NCI-H748 (cell line): ENCODE measurements around the gene NDUFV2.
"Not testable (repeated sequence)": the region's sequence is repeated elsewhere in the genome, so short reads cannot be mapped to it uniquely, and the experiment has no call there.

Experiments used
- DNase-seq: peaks from one replicate; lab custom pipeline; 2025; ENCODE audit not compliant: unreplicated experiment; lab: John Stamatoyannopoulos, UW

The NDUFV2 gene

GRCh38 chr18:9148203-9148552 is 45.7 kb downstream of the NDUFV2 start:
- no peak for DNase-seq

DNA sequence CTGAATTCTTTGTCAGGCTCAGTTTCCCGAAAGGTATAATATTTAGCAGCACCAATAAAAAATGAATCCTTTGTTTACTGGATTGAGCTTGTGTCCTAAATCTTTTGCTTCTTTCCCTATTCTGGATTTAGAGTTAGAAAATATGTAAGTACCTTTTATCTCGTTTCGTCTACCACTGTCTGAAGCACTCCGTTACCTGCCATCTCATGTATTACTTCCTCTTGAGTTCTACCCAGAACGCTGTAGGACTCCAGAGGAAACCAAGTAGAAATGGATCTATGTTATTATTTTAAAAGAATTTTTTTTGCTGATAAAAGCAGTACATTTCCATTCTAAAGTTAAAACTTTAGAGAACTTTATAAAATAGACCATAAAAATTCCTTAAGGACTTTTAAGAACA is 47.6 kb downstream of the NDUFV2 start:
- DNase-seq, result no peak

DNA sequence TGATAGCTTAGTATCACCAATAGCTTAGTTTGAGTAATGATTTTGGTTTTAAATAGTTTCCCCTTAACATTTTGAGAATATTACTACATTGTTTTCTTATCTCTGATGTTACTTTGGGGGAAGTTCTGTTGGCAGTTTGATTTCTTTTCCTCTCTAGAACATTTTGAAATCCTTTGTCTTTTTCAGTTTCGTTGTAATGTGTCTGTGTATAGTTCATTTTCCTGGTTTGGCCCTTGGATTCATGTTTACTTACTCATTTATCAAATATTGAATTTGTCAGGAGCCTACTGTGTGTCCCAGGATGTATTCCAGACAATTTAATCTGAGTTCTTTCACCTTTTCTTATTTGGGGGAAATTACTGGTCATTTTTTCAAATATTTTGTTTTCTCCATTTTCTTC is 50.8 kb downstream of the NDUFV2 start:
- DNase-seq, result no peak

- DNase-seq, result no peak
Measured at GRCh38 chr18:9156604-9157249, 54.2 kb downstream of the NDUFV2 start.

GRCh38 chr18:9157806-9158205 is 55.3 kb downstream of the NDUFV2 start:
- no peak for DNase-seq

DNA sequence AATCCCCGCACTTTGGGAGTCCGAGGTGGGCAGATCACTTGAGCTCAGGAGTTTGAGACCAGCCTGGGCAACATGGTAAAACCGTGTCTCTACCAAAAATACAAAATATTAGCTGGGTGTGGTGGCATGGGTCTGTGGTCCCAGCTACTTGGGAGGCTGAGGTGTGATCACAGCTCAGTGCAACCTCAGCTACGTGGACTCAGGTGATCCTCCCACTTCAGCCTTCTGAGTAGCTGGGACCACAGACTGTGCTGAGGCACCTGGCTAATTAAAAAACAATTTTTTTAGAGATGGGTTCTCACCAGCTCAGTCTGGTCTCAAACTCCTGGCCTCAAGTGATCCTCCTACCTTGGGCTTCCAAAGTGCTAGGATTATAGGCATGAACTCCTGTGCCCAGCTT is 57.5 kb downstream of the NDUFV2 start:
- DNase-seq, result no peak

DNA sequence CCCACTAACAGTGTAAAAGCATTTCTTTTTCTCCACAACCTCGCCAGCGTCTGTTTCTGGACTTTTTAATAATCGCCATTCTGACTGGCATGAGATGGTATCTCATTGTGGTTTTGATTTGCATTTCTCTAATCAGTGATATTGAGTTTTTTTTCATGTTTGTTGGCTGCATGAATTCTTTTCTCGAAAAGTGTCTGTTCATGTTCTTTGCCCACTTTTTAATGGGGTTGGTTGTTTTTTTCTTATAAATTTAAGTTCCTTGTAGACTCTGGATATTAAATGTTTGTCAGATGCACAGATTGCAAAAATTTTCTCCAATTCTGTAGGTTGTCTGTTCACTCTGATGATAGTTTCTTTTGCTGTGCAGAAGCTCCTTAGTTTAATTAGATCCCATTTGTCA is 60.2 kb downstream of the NDUFV2 start:
- DNase-seq, result not testable (repeated sequence)

- DNase-seq, result not testable (repeated sequence)
Measured at GRCh38 chr18:9164149-9164548, 61.6 kb downstream of the NDUFV2 start.

DNA sequence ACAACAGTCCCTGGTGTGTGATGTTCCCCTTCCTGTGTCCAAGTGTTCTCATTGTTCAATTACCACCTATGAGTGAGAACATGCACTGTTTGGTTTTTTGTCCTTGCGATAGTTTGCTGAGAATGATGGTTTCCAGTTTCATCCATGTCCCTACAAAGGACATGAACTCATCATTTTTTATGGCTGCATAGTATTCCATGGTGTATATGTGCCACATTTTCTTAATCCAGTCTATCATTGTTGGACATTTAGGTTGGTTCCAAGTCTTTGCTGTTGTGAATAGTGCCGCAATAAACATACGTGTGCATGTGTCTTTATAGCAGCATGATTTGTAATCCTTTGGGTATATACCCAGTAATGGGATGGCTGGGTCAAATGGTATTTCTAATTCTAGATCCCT is 63.4 kb downstream of the NDUFV2 start:
- DNase-seq, result not testable (repeated sequence)

DNA sequence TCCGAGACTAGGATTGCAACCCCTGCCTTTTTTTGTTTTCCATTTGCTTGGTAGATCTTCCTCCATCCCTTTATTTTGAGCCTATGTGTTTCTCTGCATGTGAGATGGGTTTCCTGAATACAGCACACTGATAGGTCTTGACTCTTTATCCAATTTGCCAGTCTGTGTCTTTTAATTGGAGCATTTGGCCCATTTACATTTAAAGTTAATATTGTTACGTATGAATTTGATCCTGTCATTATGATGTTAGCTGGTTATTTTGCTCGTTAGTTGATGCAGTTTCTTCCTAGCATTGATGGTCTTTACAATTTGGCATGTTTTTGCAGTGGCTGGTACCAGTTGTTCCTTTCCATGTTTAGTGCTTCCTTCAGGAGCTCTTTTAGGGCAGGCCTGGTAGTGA is 67.0 kb downstream of the NDUFV2 start:
- DNase-seq, result not testable (repeated sequence)

GRCh38 chr18:9171919-9172318 is 69.4 kb downstream of the NDUFV2 start:
- DNase-seq, result not testable (repeated sequence)

- DNase-seq, result no peak
Measured at GRCh38 chr18:9172506-9173127, 70.1 kb downstream of the NDUFV2 start.

DNA sequence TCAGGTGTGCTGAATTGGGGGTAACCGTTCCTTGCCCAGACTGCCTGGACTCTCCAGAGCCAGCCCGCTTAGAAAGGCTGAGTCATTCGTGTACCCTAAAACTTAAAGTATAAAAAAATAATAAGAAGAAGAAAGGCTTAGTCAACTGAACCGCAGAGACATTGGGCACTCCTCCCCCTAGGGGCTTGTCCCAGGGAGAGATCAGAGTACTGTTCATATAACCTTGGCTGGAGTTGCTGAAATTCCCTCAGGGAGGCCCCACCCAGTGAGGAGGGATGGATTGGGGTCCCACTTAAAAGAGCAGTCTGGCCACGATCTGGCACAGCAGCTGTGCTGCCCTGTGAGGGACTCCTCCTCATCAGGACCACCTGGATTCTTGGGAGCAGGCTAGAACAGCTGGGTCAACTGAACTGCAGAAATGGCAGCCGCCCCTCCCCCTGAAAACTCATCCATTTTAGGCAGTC is 71.3 kb downstream of the NDUFV2 start:
- DNase-seq, result no peak

DNA sequence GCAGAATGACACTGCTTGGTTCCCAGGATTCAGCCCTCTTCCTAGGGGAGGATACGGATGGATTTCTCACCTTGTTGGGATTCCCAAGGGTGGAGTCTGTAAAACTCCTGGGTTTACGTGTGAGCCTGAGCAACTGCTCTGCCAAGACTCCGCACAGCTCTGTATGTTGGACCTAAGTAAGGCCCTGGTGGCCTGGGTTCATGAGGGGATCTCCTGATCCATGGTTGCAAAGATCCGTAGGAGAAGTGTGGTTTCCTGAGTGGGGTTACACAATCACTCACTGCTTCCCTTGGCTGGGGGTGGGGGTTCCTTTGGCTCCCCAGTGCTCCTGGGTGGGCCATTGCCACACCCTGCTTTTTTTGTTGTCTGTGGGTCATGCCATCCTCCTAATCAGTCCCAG is 71.8 kb downstream of the NDUFV2 start:
- no peak for DNase-seq

- DNase-seq, result no peak
Measured at GRCh38 chr18:9175115-9175514, 72.6 kb downstream of the NDUFV2 start.

DNA sequence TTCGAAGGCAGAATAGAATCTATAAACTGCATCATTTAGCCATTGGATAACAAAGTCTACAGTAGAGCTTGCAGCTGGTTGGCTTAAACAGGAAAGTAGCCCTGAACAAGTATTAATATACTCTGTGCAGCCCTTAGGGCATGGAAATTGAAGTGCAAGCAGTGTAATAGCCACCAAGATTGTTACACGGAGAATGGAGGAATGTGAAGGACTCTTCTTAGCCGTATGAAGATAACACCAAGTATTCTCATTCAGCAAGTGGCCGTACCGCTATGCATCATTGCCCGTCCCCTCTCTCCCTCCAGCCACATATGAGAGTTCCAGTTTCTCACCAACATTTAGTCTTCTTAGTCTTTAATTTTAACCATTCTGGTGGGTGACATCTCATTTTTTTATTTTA is 74.5 kb downstream of the NDUFV2 start:
- DNase-seq, result no peak

DNA sequence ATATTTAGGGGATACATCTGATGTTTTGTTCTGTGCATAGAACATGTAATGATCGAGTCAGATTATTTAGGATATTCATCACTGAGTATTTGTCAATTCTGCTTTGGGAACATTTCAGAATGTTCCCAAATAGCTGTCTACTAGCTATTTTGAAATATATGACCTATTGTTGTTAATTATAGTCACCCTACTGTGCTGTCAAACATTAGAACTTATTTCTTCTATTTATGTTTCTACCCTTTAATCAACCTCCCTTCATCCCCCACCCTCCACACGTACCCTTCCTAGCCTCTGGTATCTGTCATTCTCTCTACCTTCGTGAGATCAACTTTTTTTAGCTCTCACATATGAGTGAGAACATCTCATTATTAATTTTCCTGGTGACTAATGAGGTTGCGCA is 75.0 kb downstream of the NDUFV2 start:
- DNase-seq, result no peak

DNA sequence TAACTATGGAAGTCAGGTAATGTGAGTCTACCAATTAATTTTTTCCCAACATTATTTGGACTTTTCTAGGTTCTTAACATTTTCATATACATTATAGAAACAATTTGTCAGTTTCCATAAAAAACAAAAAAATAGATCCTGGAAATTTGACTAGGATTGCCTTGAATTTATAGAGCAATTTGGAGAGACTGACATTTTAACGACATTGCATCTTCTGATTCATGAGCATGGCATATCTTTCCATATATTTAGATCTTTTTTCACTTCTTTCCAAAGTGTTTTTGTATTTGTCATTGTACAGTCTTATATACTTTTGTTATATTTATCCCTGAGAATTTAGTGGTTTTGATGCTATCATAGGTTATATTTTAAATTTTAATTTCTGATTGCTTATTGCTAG is 76.1 kb downstream of the NDUFV2 start:
- DNase-seq, result no peak

GRCh38 chr18:9181275-9181674 is 78.8 kb downstream of the NDUFV2 start:
- no peak for DNase-seq

GRCh38 chr18:9182852-9183399 is 80.4 kb downstream of the NDUFV2 start:
- no peak for DNase-seq
